HepG2 (cell line): Measurements from ENCODE around the gene UGT8. TPM values are rescaled to one million over a fixed set of nuclear protein-coding genes. Genes with fewer than 3 reads are reported as not detected.

ENCODE experiments used
- ATAC-seq: fragments of 200-7000 bp; cut with Tn5 transposase; 3 replicates; pipeline ENCODE4 v1.9.1; 2020; ENCODE audit warnings: mild to moderate bottlenecking, moderate library complexity
- BruUV-seq: library from RNA; stranded (reverse); fragments of 400-500 nt; replicated peaks from 2 replicates; lab custom pipeline; 2021; lab: Mats Ljungman, UMichigan
- CTCF ChIA-PET: fragments of 300-600 bp; formaldehyde crosslinking; extraction: SDS; loops from one replicate; lab custom pipeline; 2021; ENCODE audit warnings: low total read pairs, inconsistent platforms, low intra/inter-chr PET ratio; lab: Yijun Ruan, JAX
- POLR2A ChIA-PET: fragments of 350-600 bp; sonication (Branson Sonifier 250); formaldehyde crosslinking; loops from one replicate; lab custom pipeline; 2020; ENCODE audit warnings: antibody characterized with exemption, inconsistent platforms; lab: Yijun Ruan, JAX
- DNase-seq: peaks from one replicate; pipeline ENCODE4 v3.0.0-alpha.2; 2015; ENCODE audit warnings: low spot score
- FAIRE-seq: peaks from 3 replicates; lab custom pipeline; 2011; peaks lifted over from hg19 to GRCh38; lab: Jason Lieb, UNC
- H2AFZ ChIP-seq: one replicate; pipeline ENCODE4 v1.6.1; 2011; ENCODE audit warnings: low read length, inconsistent platforms
- H3K27ac ChIP-seq: fragments of 300-600 bp; 3 replicates; pipeline ENCODE4 v1.8.0; 2011; ENCODE audit warnings: mixed run types, mild to moderate bottlenecking, mixed read lengths, low read length, inconsistent platforms; ENCODE audit not compliant: insufficient read depth; ENCODE audit errors: extremely low read length
- H3K27me3 ChIP-seq, 2 experiments: fragments of 200-600 bp in 1 of 2; 2 replicates in 1 of 2; 3 replicates in 1 of 2; pipeline versions ENCODE4 v1.6.0 to v1.8.0; 2011; ENCODE audit warnings: low read length in 2 of 2, mild to moderate bottlenecking in 2 of 2, moderate library complexity in 2 of 2, inconsistent platforms in 1 of 2; ENCODE audit not compliant: insufficient read depth in 2 of 2, control insufficient read depth in 1 of 2
- H3K36me3 ChIP-seq, 2 experiments: fragments of 200-600 bp in 1 of 2; replicated peaks in 1 of 2; 2 replicates in 1 of 2; 3 replicates in 1 of 2; pipeline versions ENCODE4 v1.5.1 to v1.8.0; 2011; ENCODE audit warnings: low read length in 2 of 2, inconsistent platforms in 1 of 2; ENCODE audit not compliant: insufficient read depth in 2 of 2, control insufficient read depth in 1 of 2
- H3K4me1 ChIP-seq: 2 replicates; pipeline ENCODE4 v1.5.1; 2012; ENCODE audit warnings: low read length, inconsistent platforms; ENCODE audit not compliant: insufficient read depth
- H3K4me2 ChIP-seq: 2 replicates; pipeline ENCODE4 v1.6.0; 2011; ENCODE audit warnings: low read depth, low read length, inconsistent platforms
- H3K4me3 ChIP-seq, 3 experiments: fragments of 200-600 bp in 1 of 3; sonication (generic), shearing (Covaris generic) in 1 of 3; replicated peaks in 1 of 3; 2 replicates each; pipeline ENCODE4 v1.5.1; 2011 to 2016; ENCODE audit warnings: low read length in 3 of 3, inconsistent platforms in 2 of 3, low read depth in 2 of 3, mild to moderate bottlenecking in 2 of 3, control low read depth in 1 of 3, mixed read lengths in 1 of 3; ENCODE audit not compliant: insufficient read depth in 1 of 3
- H3K79me2 ChIP-seq: one replicate; pipeline ENCODE4 v1.6.1; 2011; ENCODE audit warnings: low read length, inconsistent platforms; ENCODE audit not compliant: insufficient read depth
- H3K9ac ChIP-seq: 2 replicates; pipeline ENCODE4 v1.6.0; 2011; ENCODE audit warnings: mild to moderate bottlenecking, low read depth, low read length, inconsistent platforms; ENCODE audit not compliant: insufficient read depth
- H3K9me3 ChIP-seq: 2 replicates; pipeline ENCODE4 v1.5.1; 2012; ENCODE audit warnings: mild to moderate bottlenecking, low read length
- H4K20me1 ChIP-seq: 2 replicates; pipeline ENCODE4 v1.6.0; 2011; ENCODE audit warnings: inconsistent platforms, mild to moderate bottlenecking, low read length, moderate library complexity; ENCODE audit not compliant: insufficient read depth
- ARID3A ChIP-seq: IDR thresholded peaks from 2 replicates; pipeline ENCODE4 v1.6.1; 2012; ENCODE audit warnings: low read depth, low read length, improper control_type of control experiment
- ASH2L ChIP-seq: fragments of 300-600, 200-600 bp; sonication (generic); IDR thresholded peaks from 2 replicates; pipeline ENCODE4 v1.7.0; 2017; ENCODE audit warnings: low read depth, mild to moderate bottlenecking, moderate library complexity, mixed read lengths, low read length; ENCODE audit not compliant: insufficient read length
- CHCHD3 ChIP-seq: sonication (generic); formaldehyde crosslinking; IDR thresholded peaks from 2 replicates; pipeline ENCODE4 v1.8.0; 2022; ENCODE audit warnings: mild to moderate bottlenecking, missing genetic modification reagents, moderate library complexity
- E2F1 ChIP-seq: sonication (generic); formaldehyde crosslinking; IDR thresholded peaks from 2 replicates; pipeline ENCODE4 v1.5.0; 2020; ENCODE audit warnings: missing genetic modification reagents
- FOXC1 ChIP-seq: sonication (generic); formaldehyde crosslinking; IDR thresholded peaks from 2 replicates; pipeline ENCODE4 v1.8.0; 2022; ENCODE audit warnings: mild to moderate bottlenecking, missing genetic modification reagents, borderline replicate concordance
- IRF2 ChIP-seq: IDR thresholded peaks from 2 replicates; pipeline ENCODE4 v1.6.1; 2018; ENCODE audit warnings: missing genetic modification reagents, missing compliant biosample characterization
- KLF15 ChIP-seq: sonication (generic); formaldehyde crosslinking; IDR thresholded peaks from 2 replicates; pipeline ENCODE4 v1.8.1; 2023; ENCODE audit warnings: borderline replicate concordance, mild to moderate bottlenecking, inconsistent platforms, missing genetic modification reagents, mixed read lengths
- ZBTB42 ChIP-seq: sonication (generic); formaldehyde crosslinking; IDR thresholded peaks from 2 replicates; pipeline ENCODE4 v1.5.0; 2020; ENCODE audit warnings: mild to moderate bottlenecking, missing genetic modification reagents
- ZFP36L1 ChIP-seq: sonication (generic); formaldehyde crosslinking; IDR thresholded peaks from 2 replicates; pipeline ENCODE4 v1.8.0; 2022; ENCODE audit warnings: mild to moderate bottlenecking, missing genetic modification reagents, moderate library complexity
- ZNF3 ChIP-seq: IDR thresholded peaks from 2 replicates; pipeline ENCODE4 v1.7.0; 2017; ENCODE audit warnings: inconsistent platforms
- ZNF574 ChIP-seq: sonication (generic); formaldehyde crosslinking; IDR thresholded peaks from 2 replicates; pipeline ENCODE4 v1.4.0; 2020; ENCODE audit warnings: missing genetic modification reagents
- ZNF670 ChIP-seq: sonication (generic); formaldehyde crosslinking; IDR thresholded peaks from 2 replicates; pipeline ENCODE4 v1.8.0; 2022; ENCODE audit warnings: mild to moderate bottlenecking, missing genetic modification reagents, borderline replicate concordance
- WGBS: methylation state at CpG from one replicate; pipeline ENCODE4 v1.1.6; 2017; ENCODE audit warnings: low lambda C conversion rate; 5-methylcytosine and 5-hydroxymethylcytosine counted together
- in situ Hi-C: cut with HindIII; loops from 2 replicates; pipeline ENCODE4 v1.10.0; 2017; ENCODE audit warnings: low pct_unique_long_range_greater_than_20kb; ENCODE audit not compliant: extremely low pct_ligation_motif_present
- intact Hi-C: fragments of 100-400 bp; cut with micrococcal nuclease; formaldehyde crosslinking; loops from one replicate; pipeline ENCODE4 v1.10.0; 2022; ENCODE audit not compliant: unreplicated experiment
- polyA plus RNA-seq, 8 experiments: library from polyadenylated mRNA; depleted of rRNA in 3 of 8; stranded (reverse) in 7 of 8; unstranded in 1 of 8; fragments of >200 nt; fragmentation: Illumina TruSeq in 4 of 8; extraction: Trizol in 4 of 8; gene quantifications; 2 replicates each; pipeline versions ENCODE4 v1.2.1 to v1.2.3, GENCODE V29; 2011 to 2016; ENCODE audit warnings: low read depth in 4 of 8, missing spikeins in 1 of 8, mixed read lengths in 1 of 8; ENCODE audit not compliant: insufficient read depth in 1 of 8
- total RNA-seq, 5 experiments: library from RNA; depleted of rRNA; stranded (reverse); fragments of >200 nt; fragmentation: Illumina TruSeq; extraction: Trizol; gene quantifications; 2 replicates each; pipeline ENCODE4 v1.2.3, GENCODE V29; 2016; ENCODE audit warnings: low read depth in 1 of 5

Gene UGT8
- total and polyA plus RNA-seq, 2 of the 13 experiments (the other 11 are each of a cell fraction or from before 2014, with no cell fraction given) = not detected

GRCh38 chr4:114600672-114601071 is 2.1 kb downstream of the UGT8 start:
- Histone ChIP-seq H3K36me3 (no peaks in the 10 kb centered on the region), H3K27me3 (no peaks in the 10 kb centered on the region), H2AFZ (no peak overlapping the region), H3K4me1 (no peaks in the 10 kb centered on the region), H3K27ac (no peak overlapping the region), H3K9me3 (no peaks in the 10 kb centered on the region), H3K9ac (no peak overlapping the region), H3K79me2 (no peaks in the 10 kb centered on the region), H3K4me3 (no peak overlapping the region), H4K20me1 (no peaks in the 10 kb centered on the region), H3K4me2 (no peak overlapping the region)
- TF ChIP-seq ZNF574 (CRISPR knock-in tag) = no peak
- no peak for TF ChIP-seq FOXC1 (CRISPR knock-in tag)
- no peak for TF ChIP-seq E2F1 (CRISPR knock-in tag)
- no peak for TF ChIP-seq ZNF670 (CRISPR knock-in tag)
- TF ChIP-seq IRF2 = no peak
- no peak for TF ChIP-seq ZFP36L1
- no peak for TF ChIP-seq ZBTB42 (CRISPR knock-in tag)
- TF ChIP-seq CHCHD3 (CRISPR knock-in tag) = no peak
- no peak for TF ChIP-seq ASH2L
- no peak for TF ChIP-seq KLF15
- no peak for TF ChIP-seq ARID3A
- TF ChIP-seq ZNF3 (CRISPR knock-in tag) = no peak
- DNase-seq (no peak), FAIRE-seq (no peak), ATAC-seq (no peak)
- POLR2A ChIA-PET = no interaction called here
- intact Hi-C loops = no loop called here
- no TSS peak for BruUV-seq
- CTCF ChIA-PET = no interaction called here
- in situ Hi-C loops = no loop called here
- 36% methylated on average over 1 of the region's 1 CpG for WGBS
